NCI-H1417 treated with DMSO at 0.1 percent for 48 hours (cell line): ENCODE results near the gene MADD.

ENCODE experiments used
- DNase-seq: peaks from one replicate; lab custom pipeline; 2025; lab: John Stamatoyannopoulos, UW

Gene MADD

GRCh38 chr11:47356998-47357329 is 87.0 kb downstream of the MADD start:
- DNase-seq = no peak

GRCh38 chr11:47357985-47358730 is 88.2 kb downstream of the MADD start:
- DNase-seq = no peak

- DNase-seq = no peak
Measured at GRCh38 chr11:47358731-47359051, 88.8 kb downstream of the MADD start.

- DNase-seq = no peak
Measured at GRCh38 chr11:47359162-47359561, 89.2 kb downstream of the MADD start.

- DNase-seq = no peak
Measured at GRCh38 chr11:47359586-47359985, 89.7 kb downstream of the MADD start.

GRCh38 chr11:47360341-47360740 is 90.4 kb downstream of the MADD start:
- no peak for DNase-seq

GRCh38 chr11:47361419-47361818 is 91.5 kb downstream of the MADD start:
- DNase-seq = no peak

- no peak for DNase-seq
Measured at GRCh38 chr11:47366020-47366490, 96.1 kb downstream of the MADD start.

- DNase-seq = no peak
Measured at GRCh38 chr11:47369676-47370075, 99.7 kb downstream of the MADD start.

GRCh38 chr11:47372422-47372821 is 102.5 kb downstream of the MADD start:
- DNase-seq = no peak

- no peak for DNase-seq
Measured at GRCh38 chr11:47373876-47374719, 104.2 kb downstream of the MADD start.

GRCh38 chr11:47374720-47375019 is 104.7 kb downstream of the MADD start:
- DNase-seq = no peak

- DNase-seq = no peak
Measured at GRCh38 chr11:47375020-47375419, 105.1 kb downstream of the MADD start.

- DNase-seq = no peak
Measured at GRCh38 chr11:47375546-47376085, 105.7 kb downstream of the MADD start.

GRCh38 chr11:47376107-47376524 is 106.2 kb downstream of the MADD start:
- DNase-seq = no peak

GRCh38 chr11:47376525-47377371 is 106.8 kb downstream of the MADD start:
- no peak for DNase-seq

GRCh38 chr11:47377571-47378009 is 107.7 kb downstream of the MADD start:
- DNase-seq = no peak

- no peak for DNase-seq
Measured at GRCh38 chr11:47378010-47378835, 108.3 kb downstream of the MADD start, which contains the start of gene SPI1. TSS of gene SPI1 (minus strand) at chr11:47378547. CDS start at chr11:47378353, 194 bp downstream.

- no peak for DNase-seq
Measured at GRCh38 chr11:47378836-47379170, 108.9 kb downstream of the MADD start.

GRCh38 chr11:47379317-47379716 is 109.4 kb downstream of the MADD start:
- no peak for DNase-seq
